NCI-H226 (cell line): ENCODE results near the gene TRIM67.

Experiments
- DNase-seq: peaks from one replicate; pipeline ENCODE4 v3.0.0-alpha.2; 2015

TRIM67 gene

GRCh38 chr1:231236938-231237337 lies 75.1 kb downstream of the TRIM67 start:
- no peak for DNase-seq

DNA sequence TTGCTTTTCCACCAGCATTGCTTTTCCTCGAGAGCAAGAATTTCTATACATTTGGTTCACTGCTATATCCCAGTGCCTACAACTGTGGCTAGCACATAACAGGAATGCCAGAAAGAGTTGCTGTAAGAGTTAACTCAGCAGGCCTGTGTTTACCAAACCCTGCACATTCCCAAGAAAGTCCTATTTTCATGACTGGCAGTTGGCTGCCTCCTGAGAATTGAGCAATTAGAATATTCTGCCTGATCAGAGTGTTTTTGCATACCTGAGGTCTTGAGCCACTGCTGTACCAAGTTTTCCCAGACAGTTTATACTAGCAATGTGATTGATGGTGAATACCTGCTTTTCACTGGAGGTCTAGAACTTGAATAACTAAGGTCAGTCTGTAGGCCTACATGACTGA lies 76.4 kb downstream of the TRIM67 start:
- DNase-seq: no peak

GRCh38 chr1:231240531-231240882 lies 78.6 kb downstream of the TRIM67 start:
- DNase-seq: no peak

GRCh38 chr1:231240883-231241735 lies 79.3 kb downstream of the TRIM67 start, which contains the start of gene GNPAT:
Gene GNPAT, plus strand, starts transcription at chr1:231241212. Its CDS starts 167 bp downstream, at chr1:231241379.
- DNase-seq: peak; percentile 72

- no peak for DNase-seq
Measured at GRCh38 chr1:231241750-231242149, 79.9 kb downstream of the TRIM67 start.

DNA sequence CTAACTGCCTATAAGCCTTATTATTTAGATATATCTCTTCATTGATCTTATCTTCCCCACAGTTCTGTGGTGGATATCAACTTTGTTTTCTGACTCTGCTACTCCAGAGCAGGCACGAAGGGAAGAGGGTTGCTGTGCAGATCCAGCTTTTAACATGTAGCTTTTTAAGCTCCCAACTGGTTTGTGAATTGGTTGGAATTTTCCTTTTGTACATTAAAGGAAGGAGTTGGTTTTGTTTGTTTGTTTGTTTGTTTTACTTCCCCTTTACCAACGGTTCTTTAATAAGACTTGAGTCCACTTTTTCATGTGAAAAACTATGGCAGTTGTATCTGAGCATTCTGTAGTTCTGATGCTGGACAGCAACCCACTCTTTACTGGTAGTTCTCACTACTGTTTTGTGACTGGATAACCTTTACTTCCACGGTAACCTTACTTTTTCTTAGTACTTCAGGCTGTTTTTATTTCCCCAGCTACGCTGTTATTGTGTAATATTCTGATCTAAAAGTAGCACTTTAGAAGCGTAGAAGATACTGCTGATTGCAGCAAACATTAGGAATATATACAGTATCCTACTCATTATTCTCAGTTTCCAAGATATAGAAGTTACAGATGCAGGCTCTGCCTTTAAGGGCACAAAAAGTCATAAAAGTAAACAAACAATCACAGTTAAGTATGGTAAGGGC lies 80.8 kb downstream of the TRIM67 start:
- DNase-seq: no peak

GRCh38 chr1:231248778-231249177 lies 86.9 kb downstream of the TRIM67 start:
- no peak for DNase-seq

GRCh38 chr1:231252336-231252735 lies 90.5 kb downstream of the TRIM67 start:
- no peak for DNase-seq

- DNase-seq: no peak
Measured at GRCh38 chr1:231260351-231260750, 98.5 kb downstream of the TRIM67 start.

GRCh38 chr1:231264642-231265041 lies 102.8 kb downstream of the TRIM67 start:
- no peak for DNase-seq

- no peak for DNase-seq
Measured at GRCh38 chr1:231265379-231265778, 103.5 kb downstream of the TRIM67 start.

GRCh38 chr1:231266811-231267322 lies 105.0 kb downstream of the TRIM67 start:
- DNase-seq: no peak
